ENCODE measurements around the gene POM121.
"Not testable (repeated sequence)": the region's sequence is repeated elsewhere in the genome, so short reads cannot be mapped to it uniquely, and the experiment has no call there.

- not testable (repeated sequence) for TF ChIP-seq EZH2phosphoT487 (IDR thresholded peaks at IDR 0.05; ENCODE audit: borderline replicate concordance, low read depth, low read length)
- TF ChIP-seq, protein P1, sequence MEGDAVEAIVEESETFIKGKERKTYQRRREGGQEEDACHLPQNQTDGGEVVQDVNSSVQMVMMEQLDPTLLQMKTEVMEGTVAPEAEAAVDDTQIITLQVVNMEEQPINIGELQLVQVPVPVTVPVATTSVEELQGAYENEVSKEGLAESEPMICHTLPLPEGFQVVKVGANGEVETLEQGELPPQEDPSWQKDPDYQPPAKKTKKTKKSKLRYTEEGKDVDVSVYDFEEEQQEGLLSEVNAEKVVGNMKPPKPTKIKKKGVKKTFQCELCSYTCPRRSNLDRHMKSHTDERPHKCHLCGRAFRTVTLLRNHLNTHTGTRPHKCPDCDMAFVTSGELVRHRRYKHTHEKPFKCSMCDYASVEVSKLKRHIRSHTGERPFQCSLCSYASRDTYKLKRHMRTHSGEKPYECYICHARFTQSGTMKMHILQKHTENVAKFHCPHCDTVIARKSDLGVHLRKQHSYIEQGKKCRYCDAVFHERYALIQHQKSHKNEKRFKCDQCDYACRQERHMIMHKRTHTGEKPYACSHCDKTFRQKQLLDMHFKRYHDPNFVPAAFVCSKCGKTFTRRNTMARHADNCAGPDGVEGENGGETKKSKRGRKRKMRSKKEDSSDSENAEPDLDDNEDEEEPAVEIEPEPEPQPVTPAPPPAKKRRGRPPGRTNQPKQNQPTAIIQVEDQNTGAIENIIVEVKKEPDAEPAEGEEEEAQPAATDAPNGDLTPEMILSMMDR (conservative IDR thresholded peaks at IDR 0.05; ENCODE audit: low read length): not testable (repeated sequence)
These were observed 70.6 kb downstream of the POM121 start for GRCh38 chr7:72995484-72995883.

Data from OCI-LY7 (cell line).